ENCODE data around the gene SPPL2C.

DNA sequence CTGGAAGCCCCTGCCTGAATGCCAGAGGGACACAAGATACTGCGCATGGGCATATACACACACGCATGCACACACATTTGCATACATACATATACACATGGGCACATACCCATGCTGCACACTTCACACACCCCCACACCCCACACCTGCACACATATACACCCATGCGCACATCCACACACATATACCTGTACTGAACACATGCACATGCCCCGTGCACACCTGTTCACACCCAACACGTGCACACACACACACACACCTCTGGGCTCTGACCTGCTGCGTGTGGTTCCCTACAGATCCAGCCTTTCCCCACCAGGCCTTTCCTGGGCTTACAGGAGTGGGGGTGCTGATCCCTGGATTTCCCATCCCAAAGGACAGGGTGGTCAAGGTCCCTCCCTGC, 6.3 kb downstream of the SPPL2C start:
- TF ChIP-seq ZFP3 (CRISPR knock-in tag; IDR thresholded peaks at IDR 0.05) (no peak), ISL1 (CRISPR knock-in tag; IDR thresholded peaks at IDR 0.05) (no peak), BACH2 (CRISPR knock-in tag; IDR thresholded peaks at IDR 0.05; ENCODE audit: borderline replicate concordance) (no peak), RARB (CRISPR knock-in tag; IDR thresholded peaks at IDR 0.05) (no peak), CSDC2 (CRISPR knock-in tag; IDR thresholded peaks at IDR 0.05) (no peak), TCF4 (CRISPR knock-in tag; IDR thresholded peaks at IDR 0.05; ENCODE audit: borderline replicate concordance) (no peak), ZNF8 (CRISPR knock-in tag; IDR thresholded peaks at IDR 0.05) (no peak), ZC3H10 (CRISPR knock-in tag; IDR thresholded peaks at IDR 0.05) (no peak), PPARA (CRISPR knock-in tag; IDR thresholded peaks at IDR 0.05; ENCODE audit: borderline replicate concordance) (no peak), ARNTL (CRISPR knock-in tag; IDR thresholded peaks at IDR 0.05; ENCODE audit: borderline replicate concordance, low read depth) (no peak), ZFP30 (CRISPR knock-in tag; IDR thresholded peaks at IDR 0.05) (no peak), OSR1 (CRISPR knock-in tag; IDR thresholded peaks at IDR 0.05) (no peak)
- TF ChIP-seq, protein P1, sequence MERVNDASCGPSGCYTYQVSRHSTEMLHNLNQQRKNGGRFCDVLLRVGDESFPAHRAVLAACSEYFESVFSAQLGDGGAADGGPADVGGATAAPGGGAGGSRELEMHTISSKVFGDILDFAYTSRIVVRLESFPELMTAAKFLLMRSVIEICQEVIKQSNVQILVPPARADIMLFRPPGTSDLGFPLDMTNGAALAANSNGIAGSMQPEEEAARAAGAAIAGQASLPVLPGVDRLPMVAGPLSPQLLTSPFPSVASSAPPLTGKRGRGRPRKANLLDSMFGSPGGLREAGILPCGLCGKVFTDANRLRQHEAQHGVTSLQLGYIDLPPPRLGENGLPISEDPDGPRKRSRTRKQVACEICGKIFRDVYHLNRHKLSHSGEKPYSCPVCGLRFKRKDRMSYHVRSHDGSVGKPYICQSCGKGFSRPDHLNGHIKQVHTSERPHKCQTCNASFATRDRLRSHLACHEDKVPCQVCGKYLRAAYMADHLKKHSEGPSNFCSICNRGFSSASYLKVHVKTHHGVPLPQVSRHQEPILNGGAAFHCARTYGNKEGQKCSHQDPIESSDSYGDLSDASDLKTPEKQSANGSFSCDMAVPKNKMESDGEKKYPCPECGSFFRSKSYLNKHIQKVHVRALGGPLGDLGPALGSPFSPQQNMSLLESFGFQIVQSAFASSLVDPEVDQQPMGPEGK (CRISPR knock-in tag; IDR thresholded peaks at IDR 0.05; ENCODE audit: borderline replicate concordance), result no peak
- TF ChIP-seq, protein P2, sequence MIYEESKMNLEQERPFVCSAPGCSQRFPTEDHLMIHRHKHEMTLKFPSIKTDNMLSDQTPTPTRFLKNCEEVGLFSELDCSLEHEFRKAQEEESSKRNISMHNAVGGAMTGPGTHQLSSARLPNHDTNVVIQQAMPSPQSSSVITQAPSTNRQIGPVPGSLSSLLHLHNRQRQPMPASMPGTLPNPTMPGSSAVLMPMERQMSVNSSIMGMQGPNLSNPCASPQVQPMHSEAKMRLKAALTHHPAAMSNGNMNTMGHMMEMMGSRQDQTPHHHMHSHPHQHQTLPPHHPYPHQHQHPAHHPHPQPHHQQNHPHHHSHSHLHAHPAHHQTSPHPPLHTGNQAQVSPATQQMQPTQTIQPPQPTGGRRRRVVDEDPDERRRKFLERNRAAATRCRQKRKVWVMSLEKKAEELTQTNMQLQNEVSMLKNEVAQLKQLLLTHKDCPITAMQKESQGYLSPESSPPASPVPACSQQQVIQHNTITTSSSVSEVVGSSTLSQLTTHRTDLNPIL (CRISPR knock-in tag; IDR thresholded peaks at IDR 0.05; ENCODE audit: low read depth), result no peak
